Heart left ventricle (tissue), 16 donors: ENCODE data around the gene NANS. TPM values are rescaled to one million over a fixed set of nuclear protein-coding genes. Genes with fewer than 3 reads are reported as not detected.
A peak's percentile ranks its signal among the peaks of the same experiment; 100 is the strongest.

Experiments used
- ATAC-seq, 4 donors: fragments of 200-7000 bp; cut with Tn5 transposase; one replicate each; pipeline ENCODE4 v1.9.1; 2020 to 2022; ENCODE audit warnings: moderate library complexity in 4 of 4, mild to moderate bottlenecking in 3 of 4, moderate number of reproducible peaks in 1 of 4
- DNase-seq, 5 donors: peaks; one replicate each; pipeline ENCODE4 v3.0.0-alpha.2; 2020
- H3K27ac ChIP-seq, 12 donors: fragments of 200-600 bp; sonication (generic) in 4 of 12; one replicate each; pipeline versions ENCODE4 v1.5.0 to v1.8.0; 2016 to 2022; ENCODE audit warnings: mild to moderate bottlenecking in 2 of 12
- H3K27me3 ChIP-seq, 9 donors: fragments of 200-600 bp; sonication (generic) in 2 of 9; one replicate each; pipeline versions ENCODE4 v1.5.1 to v1.8.0; 2016 to 2022; ENCODE audit warnings: mild to moderate bottlenecking in 3 of 9
- H3K36me3 ChIP-seq, 9 donors: fragments of 200-600 bp; sonication (generic) in 2 of 9; one replicate each; pipeline versions ENCODE4 v1.5.0 to v1.8.0; 2018 to 2022; ENCODE audit warnings: mild to moderate bottlenecking in 2 of 9
- H3K4me1 ChIP-seq, 12 donors: fragments of 200-600 bp; sonication (generic) in 4 of 12; one replicate each; pipeline versions ENCODE4 v1.5.0 to v1.8.0; 2016 to 2022; ENCODE audit warnings: mild to moderate bottlenecking in 3 of 12
- H3K4me3 ChIP-seq, 12 donors: fragments of 200-600 bp; sonication (generic) in 4 of 12; one replicate each; pipeline versions ENCODE4 v1.5.0 to v1.8.0; 2017 to 2022; ENCODE audit warnings: mild to moderate bottlenecking in 9 of 12, moderate library complexity in 4 of 12
- H3K9me3 ChIP-seq, 12 donors: fragments of 200-600 bp; sonication (generic) in 4 of 12; one replicate each; pipeline versions ENCODE4 v1.5.0 to v1.8.0; 2016 to 2022; ENCODE audit warnings: mild to moderate bottlenecking in 1 of 12
- POLR2A ChIP-seq, 2 donors: fragments of 450-650 bp; IDR thresholded peaks; one replicate each; pipeline ENCODE4 v1.6.1; 2017; ENCODE audit warnings: antibody characterized with exemption in 2 of 2, mild to moderate bottlenecking in 2 of 2, moderate library complexity in 2 of 2
- WGBS, 4 donors: extraction: QIAGEN DNeasy Blood & Tissue Kit in 2 of 4; methylation state at CpG; one replicate each; pipeline versions ENCODE4 v1.1.5 to v1.1.7; 2013 to 2018; 5-methylcytosine and 5-hydroxymethylcytosine counted together
- intact Hi-C, 10 donors: fragments of 100-400 bp; cut with DNase I; formaldehyde crosslinking; loops; one replicate each; pipeline versions ENCODE4 v1.11.1 to v1.14.2; 2022
- long read RNA-seq, 3 donors: library from polyadenylated mRNA; unstranded; transcript quantifications; one replicate each; pipeline ENCODE4 v2.0.0, GENCODE V29; 2020 to 2021
- polyA plus RNA-seq, 2 donors: library from polyadenylated mRNA; stranded (reverse); fragments of 200-250 nt; gene quantifications; one replicate each; pipeline ENCODE4 v1.2.3, GENCODE V29; 2013
- total RNA-seq, 9 donors: library from RNA; depleted of rRNA in 2 of 9; stranded (reverse); fragments of >200 nt in 2 of 9; fragmentation: NEBNext Ultra II Directional in 3 of 9; extraction: Animal tissue kit (Norgen Biotek cat#: 25700) in 3 of 9; gene quantifications; one replicate each; pipeline versions ENCODE4 v1.1.0 to v1.2.4, GENCODE V29; 2016 to 2023
- TF ChIP-seq, protein P1 (sequence below), 12 donors: fragments of 200-600 bp; sonication (generic) in 4 of 12; IDR thresholded peaks; one replicate each; pipeline versions ENCODE4 v1.5.0 to v1.8.0; 2018 to 2022; ENCODE audit warnings: antibody characterized with exemption in 12 of 12, mild to moderate bottlenecking in 5 of 12
- donor health status: ischemic (EF 13 %, LVEDD 7.1; RV severe dilation, severe dysfunction).
- donor health status: healthy with polysubstance abuse.
- donor health status: DM: no; HTN: yes; CAD: no.
- donor health status: DM: no; HTN: no; CAD: no.
- donor health status: ischemic (EF 25% LVEDD 6.9; RV normal size, moderate dysfunction).
- donor health status: ischemic (EF 25% LVEDD 5.7; RV mildly dilated, moderate dysfunction).
- donor health status: healthy.
- donor health status: DM: yes; HTN: yes; CAD: no.
- donor health status: ischemic (EF 35%, LVEDD 5.7; RV mildly dilated, moderate dysfunction).
- donor health status: nonischemic (EF 11% LVEDD 7.7; RV severe dilation, severe dysfunction).
- donor health status: DM: yes; HTN: yes; CAD: no.
- donor health status: PGD.
- donor health status: ischemic (EF 29% LVEDD 5.4; RV normal size, mild dysfunction).
- donor health status: nonischemic (EF 23%, LVEDD 6.1; RV moderate dilation, normal function).

Gene NANS, protein sequence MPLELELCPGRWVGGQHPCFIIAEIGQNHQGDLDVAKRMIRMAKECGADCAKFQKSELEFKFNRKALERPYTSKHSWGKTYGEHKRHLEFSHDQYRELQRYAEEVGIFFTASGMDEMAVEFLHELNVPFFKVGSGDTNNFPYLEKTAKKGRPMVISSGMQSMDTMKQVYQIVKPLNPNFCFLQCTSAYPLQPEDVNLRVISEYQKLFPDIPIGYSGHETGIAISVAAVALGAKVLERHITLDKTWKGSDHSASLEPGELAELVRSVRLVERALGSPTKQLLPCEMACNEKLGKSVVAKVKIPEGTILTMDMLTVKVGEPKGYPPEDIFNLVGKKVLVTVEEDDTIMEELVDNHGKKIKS
- total RNA-seq (10 to 100 TPM; 24.3 to 59.0 (median 33.7) TPM), polyA plus RNA-seq (100 to 1,000 TPM in 1 of 2 donors, 10 to 100 TPM in 1; 45.3 to 144 TPM)
- long read RNA-seq, donor 1, transcript NANS-201 (6 exons, 1,170 nt) = major isoform, 46 of 59 reads
- long read RNA-seq, donor 1, partial matches to known transcripts = 12 of 59 reads
- long read RNA-seq, donor 1, other reads (novel, unspliced or antisense) = 1 of 59 reads
- long read RNA-seq, donor 2, transcript NANS-201 (6 exons, 1,170 nt) = major isoform, 92 of 97 reads
- long read RNA-seq, donor 2, partial matches to known transcripts = 3 of 97 reads
- long read RNA-seq, donor 2, other reads (novel, unspliced or antisense) = 2 of 97 reads
- long read RNA-seq, donor 3, transcript NANS-201 (6 exons, 1,170 nt) = major isoform, 34 of 48 reads
- long read RNA-seq, donor 3, partial matches to known transcripts = 13 of 48 reads
- long read RNA-seq, donor 3, other reads (novel, unspliced or antisense) = 1 of 48 reads

- ATAC-seq (peak; percentile 97 to 99 (median 99)), DNase-seq (peak; percentile 94 to 96 (median 95))
- Histone ChIP-seq H3K4me1 (peaks cover 0 to 32% (median 10%) of the 10 kb centered on the region in 12 donors), H3K9me3 (no peaks in the 10 kb centered on the region), H3K27me3 (no peaks in the 10 kb centered on the region), H3K4me3 (peak within 1 kb of the TSS; percentile 64 to 98 (median 80)), H3K27ac (peak within 1 kb of the TSS; percentile 79 to 97 (median 90)), H3K36me3 (peaks cover 0 to 15% (median 8%) of the 10 kb centered on the region in 9 donors)
- intact Hi-C loops = loop anchor here in 5 of 10 donors (2.0 to 5.0 kb wide), 3 partner anchors 74 to 201 kb away; partner anchors contain the start of genes ANP32B (in 4 of the 5), TBC1D2 (in 1 of the 5) and TRMO (in 1 of the 5)
- 0 to 1% (median 0%) methylated on average over 54 to 80 of the region's 80 CpGs for WGBS, 4 donors
- TF ChIP-seq, protein P1, sequence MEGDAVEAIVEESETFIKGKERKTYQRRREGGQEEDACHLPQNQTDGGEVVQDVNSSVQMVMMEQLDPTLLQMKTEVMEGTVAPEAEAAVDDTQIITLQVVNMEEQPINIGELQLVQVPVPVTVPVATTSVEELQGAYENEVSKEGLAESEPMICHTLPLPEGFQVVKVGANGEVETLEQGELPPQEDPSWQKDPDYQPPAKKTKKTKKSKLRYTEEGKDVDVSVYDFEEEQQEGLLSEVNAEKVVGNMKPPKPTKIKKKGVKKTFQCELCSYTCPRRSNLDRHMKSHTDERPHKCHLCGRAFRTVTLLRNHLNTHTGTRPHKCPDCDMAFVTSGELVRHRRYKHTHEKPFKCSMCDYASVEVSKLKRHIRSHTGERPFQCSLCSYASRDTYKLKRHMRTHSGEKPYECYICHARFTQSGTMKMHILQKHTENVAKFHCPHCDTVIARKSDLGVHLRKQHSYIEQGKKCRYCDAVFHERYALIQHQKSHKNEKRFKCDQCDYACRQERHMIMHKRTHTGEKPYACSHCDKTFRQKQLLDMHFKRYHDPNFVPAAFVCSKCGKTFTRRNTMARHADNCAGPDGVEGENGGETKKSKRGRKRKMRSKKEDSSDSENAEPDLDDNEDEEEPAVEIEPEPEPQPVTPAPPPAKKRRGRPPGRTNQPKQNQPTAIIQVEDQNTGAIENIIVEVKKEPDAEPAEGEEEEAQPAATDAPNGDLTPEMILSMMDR (IDR thresholded peaks at IDR 0.05) = peak in 1 of 12 donors; percentile 9
- peak; percentile 97 to 98 for TF ChIP-seq POLR2A (IDR thresholded peaks at IDR 0.05)
Measured at GRCh38 chr9:98056269-98057137, at the start of gene NANS. NANS (plus strand) TSS chr9:98056732; CDS start chr9:98056809, 77 bp downstream.

GRCh38 chr9:98007251-98007928 is 49.1 kb upstream of the NANS start:
- Histone ChIP-seq H3K27ac (no peak overlapping the region), H3K9me3 (no peaks in the 10 kb centered on the region), H3K27me3 (no peaks in the 10 kb centered on the region), H3K4me3 (no peak overlapping the region), H3K4me1 (peaks cover 0 to 36% (median 19%) of the 10 kb centered on the region in 12 donors), H3K36me3 (peaks cover 0 to 99% (median 90%) of the 10 kb centered on the region in 9 donors)
- intact Hi-C loops = no loop called here
- ATAC-seq = no peak
- DNase-seq = no peak
- 76 to 87% (median 80%) methylated on average over 13 of the region's 13 CpGs for WGBS, 4 donors
- TF ChIP-seq POLR2A (IDR thresholded peaks at IDR 0.05) = no peak
- TF ChIP-seq, protein P1 (IDR thresholded peaks at IDR 0.05) = no peak

- ATAC-seq (no peak), DNase-seq (no peak)
- Histone ChIP-seq H3K27ac (no peak overlapping the region), H3K9me3 (no peaks in the 10 kb centered on the region), H3K36me3 (peaks cover 0 to 99% (median 93%) of the 10 kb centered on the region in 9 donors), H3K4me1 (peaks cover 0 to 24% (median 15%) of the 10 kb centered on the region in 12 donors), H3K27me3 (no peaks in the 10 kb centered on the region), H3K4me3 (no peak overlapping the region)
- WGBS, 4 donors = 81 to 88% (median 84%) methylated on average over 3 of the region's 3 CpGs
- TF ChIP-seq POLR2A (IDR thresholded peaks at IDR 0.05) = no peak
- TF ChIP-seq, protein P1 (IDR thresholded peaks at IDR 0.05) = no peak
- intact Hi-C loops = no loop called here
Measured at GRCh38 chr9:98008764-98009163, 47.8 kb upstream of the NANS start.
